ENCODE results near the gene RND2. TPM values are rescaled to one million over a fixed set of nuclear protein-coding genes. Genes with fewer than 3 reads are reported as not detected.

RND2 gene, protein sequence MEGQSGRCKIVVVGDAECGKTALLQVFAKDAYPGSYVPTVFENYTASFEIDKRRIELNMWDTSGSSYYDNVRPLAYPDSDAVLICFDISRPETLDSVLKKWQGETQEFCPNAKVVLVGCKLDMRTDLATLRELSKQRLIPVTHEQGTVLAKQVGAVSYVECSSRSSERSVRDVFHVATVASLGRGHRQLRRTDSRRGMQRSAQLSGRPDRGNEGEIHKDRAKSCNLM
- total RNA-seq (0.44 and 1.2 TPM in 2 replicates), polyA plus RNA-seq (0.06 and 0.24 TPM in 2 replicates), polyA minus RNA-seq (0.09 and 0.21 TPM in 2 replicates)
- 0.07 TPM for total RNA-seq (2013)

DNA sequence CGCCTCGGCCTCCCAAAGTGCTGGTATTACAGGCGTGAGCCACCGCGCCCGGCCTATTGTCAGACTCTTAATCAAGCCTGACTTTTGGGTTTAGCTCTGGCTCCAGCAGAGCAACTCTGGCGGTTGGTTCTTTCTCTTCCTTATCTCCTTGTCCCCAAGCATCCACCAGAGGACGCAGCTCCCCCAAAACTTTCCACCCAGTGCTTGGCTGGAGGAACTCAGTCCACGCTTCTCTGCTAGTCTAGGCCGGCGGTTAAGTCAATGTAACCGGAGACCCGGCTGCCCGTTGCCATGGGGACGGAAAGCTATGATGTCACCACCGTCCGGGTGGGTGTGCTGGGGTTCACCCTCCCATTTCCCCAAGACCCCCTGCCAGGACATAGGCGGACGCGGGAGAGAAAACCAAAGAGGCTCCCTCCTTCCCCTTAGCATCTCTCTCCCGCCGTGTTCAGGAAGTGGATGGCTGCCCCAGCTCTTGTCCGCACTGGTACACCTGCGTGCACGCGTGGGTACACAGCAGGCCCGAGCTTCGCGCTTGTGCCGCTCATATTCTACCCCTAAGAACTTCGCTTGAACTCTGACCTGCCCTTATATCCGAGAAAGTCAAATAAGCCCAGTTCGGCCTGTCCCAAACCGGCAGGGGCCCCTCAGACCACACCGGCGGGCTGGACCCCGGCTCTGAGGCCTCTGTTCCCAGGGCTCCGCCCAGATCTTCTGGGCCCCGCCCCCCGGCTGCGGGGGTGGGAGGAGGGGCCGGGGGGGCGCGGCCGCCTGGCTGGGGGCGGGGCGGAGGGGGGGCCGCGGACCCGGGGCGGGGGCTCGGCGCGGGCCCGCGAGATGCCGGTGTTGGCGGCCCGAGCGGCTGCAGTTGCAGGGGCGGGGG lies at the start of gene RND2:
Gene RND2 (plus strand): TSS at position 825 of the 883 bp plus-strand sequence. CDS start 117 bp downstream, outside the sequence.
- Histone ChIP-seq H2AFZ (ENCODE audit: insufficient read depth, low read depth, low read length, poor library complexity, severe bottlenecking) (peak within 1 kb of the TSS; percentile 79), H3K79me2 (ENCODE audit: control insufficient read depth, insufficient read depth, low read length) (no peaks in the 10 kb centered on the region), H3K27me3 (replicated peaks in 1 of 4; ENCODE audit: control extremely low read depth in 1 of 4, control insufficient read depth in 3 of 4, insufficient read depth in 4 of 4, low read length in 3 of 4) (no peaks in the 10 kb centered on the region), H3K36me3 (replicated peaks in 1 of 2; ENCODE audit: control extremely low read depth in 1 of 2, control insufficient read depth in 1 of 2, extremely low read depth in 1 of 2, insufficient read depth in 2 of 2, low read length in 1 of 2) (no peaks in the 10 kb centered on the region), H3K9ac (ENCODE audit: low read length) (peak within 1 kb of the TSS; percentile 69), H3K4me3 (ENCODE audit: control extremely low read depth in 1 of 5, extremely low read depth in 1 of 5, insufficient read depth in 1 of 5, low read depth in 2 of 5, low read length in 4 of 5) (peak within 1 kb of the TSS; percentile 49 to 77 (median 68)), H3K4me1 (ENCODE audit: control insufficient read depth in 2 of 2, insufficient read depth in 2 of 2, low read length in 2 of 2) (peaks cover 9 to 31% of the 10 kb centered on the region in 2 donors), H3K27ac (ENCODE audit: low read length in 2 of 2) (peak within 1 kb of the TSS in 1 of 2 donors; percentile 63), H3K9me3 (ENCODE audit: control extremely low read depth in 1 of 3, control insufficient read depth in 2 of 3, insufficient read depth in 1 of 3, low read length in 2 of 3) (no peaks in the 10 kb centered on the region), H3K4me2 (replicated peaks; ENCODE audit: low read depth, low read length, poor library complexity, severe bottlenecking) (peak within 1 kb of the TSS; percentile 88), H4K20me1 (ENCODE audit: control insufficient read depth, insufficient read depth, low read length, poor library complexity, severe bottlenecking) (no peaks in the 10 kb centered on the region)
- Mint-ChIP-seq H3K4me3 (peak within 1 kb of the TSS; percentile 88), H3K27me3 (no peaks in the 10 kb centered on the region), H3K9me3 (ENCODE audit: insufficient read depth) (no peaks in the 10 kb centered on the region), H3K27ac (peak within 1 kb of the TSS; percentile 87), H3K4me1 (peaks cover 29% of the 10 kb centered on the region)
- intact Hi-C loops (cut with micrococcal nuclease), result loop anchor here (1.0 to 2.0 kb wide), 6 partner anchors 18 to 344 kb away; partner anchors contain the start of genes BRCA1, IFI35 and RPL27
- ATAC-seq (ENCODE audit: low read depth), result peak; percentile 71
- DNase-seq, result peak; percentile 92
- POLR2A ChIA-PET, result interaction anchor here (0.8 to 3.5 kb wide), 9 partner anchors 18 to 460 kb away, joined by 3 to 30 read pairs (median 4); partner anchors contain the start of genes DHX8, IFI35, NBR1 and RPL27
- CTCF ChIA-PET, result interaction anchor here (0.6 to 2.1 kb wide), 13 partner anchors 18 to 459 kb away, joined by 3 to 10 read pairs (median 5); partner anchors contain the start of genes DHX8, IFI35, NBR1 and RPL27
- WGBS (ENCODE audit: insufficient coverage), result under 1% methylated on average over 50 of the region's 61 CpGs
- TF ChIP-seq, protein P1, sequence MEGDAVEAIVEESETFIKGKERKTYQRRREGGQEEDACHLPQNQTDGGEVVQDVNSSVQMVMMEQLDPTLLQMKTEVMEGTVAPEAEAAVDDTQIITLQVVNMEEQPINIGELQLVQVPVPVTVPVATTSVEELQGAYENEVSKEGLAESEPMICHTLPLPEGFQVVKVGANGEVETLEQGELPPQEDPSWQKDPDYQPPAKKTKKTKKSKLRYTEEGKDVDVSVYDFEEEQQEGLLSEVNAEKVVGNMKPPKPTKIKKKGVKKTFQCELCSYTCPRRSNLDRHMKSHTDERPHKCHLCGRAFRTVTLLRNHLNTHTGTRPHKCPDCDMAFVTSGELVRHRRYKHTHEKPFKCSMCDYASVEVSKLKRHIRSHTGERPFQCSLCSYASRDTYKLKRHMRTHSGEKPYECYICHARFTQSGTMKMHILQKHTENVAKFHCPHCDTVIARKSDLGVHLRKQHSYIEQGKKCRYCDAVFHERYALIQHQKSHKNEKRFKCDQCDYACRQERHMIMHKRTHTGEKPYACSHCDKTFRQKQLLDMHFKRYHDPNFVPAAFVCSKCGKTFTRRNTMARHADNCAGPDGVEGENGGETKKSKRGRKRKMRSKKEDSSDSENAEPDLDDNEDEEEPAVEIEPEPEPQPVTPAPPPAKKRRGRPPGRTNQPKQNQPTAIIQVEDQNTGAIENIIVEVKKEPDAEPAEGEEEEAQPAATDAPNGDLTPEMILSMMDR (IDR thresholded peaks at IDR 0.05), result peak; percentile 62
- TF ChIP-seq EZH2 (IDR thresholded peaks at IDR 0.05; ENCODE audit: borderline replicate concordance, insufficient read depth, low read depth, low read length, poor library complexity, severe bottlenecking), result no peak

Data from B cell (primary cell).